Panc1 (cell line): ENCODE data around the gene VWA5B1. TPM values are rescaled to one million over a fixed set of nuclear protein-coding genes. Genes with fewer than 3 reads are reported as not detected.

ENCODE experiments used
- ATAC-seq: fragments of 200-7000 bp; cut with Tn5 transposase; 2 replicates; pipeline ENCODE4 v1.9.1; 2020; ENCODE audit warnings: mild to moderate bottlenecking, moderate library complexity
- BruUV-seq: library from RNA; stranded (reverse); fragments of 400-500 nt; replicated peaks from 2 replicates; lab custom pipeline; 2021; lab: Mats Ljungman, UMichigan
- CTCF ChIA-PET: fragments of 300-600 bp; sonication (Branson Sonifier 250); formaldehyde crosslinking; loops from one replicate; lab custom pipeline; 2022; ENCODE audit warnings: antibody characterized with exemption; lab: Charles Lee
- POLR2A ChIA-PET: fragments of 300-600 bp; sonication (Branson Sonifier 250); formaldehyde crosslinking; loops from one replicate; lab custom pipeline; 2022; ENCODE audit warnings: antibody characterized with exemption; lab: Charles Lee
- DNase-seq: peaks from one replicate; pipeline ENCODE4 v3.0.0-alpha.2; 2010; ENCODE audit warnings: low read depth, low spot score
- H3K27ac ChIP-seq: 2 replicates; pipeline ENCODE4 v1.5.1; 2011; ENCODE audit warnings: mild to moderate bottlenecking, low read length, inconsistent platforms
- H3K27me3 ChIP-seq: fragments of 200-500 bp; sonication (Bioruptor generic); 2 replicates; pipeline ENCODE4 v1.6.0; 2014; ENCODE audit warnings: low read length, inconsistent platforms; ENCODE audit not compliant: control insufficient read depth, insufficient read depth
- H3K36me3 ChIP-seq: fragments of 200-500 bp; sonication (Bioruptor generic); 2 replicates; pipeline ENCODE4 v1.5.1; 2014; ENCODE audit warnings: inconsistent platforms, mild to moderate bottlenecking, low read length, moderate library complexity; ENCODE audit not compliant: control insufficient read depth, insufficient read depth
- H3K4me1 ChIP-seq: 2 replicates; pipeline ENCODE4 v1.5.1; 2011; ENCODE audit warnings: inconsistent platforms, mild to moderate bottlenecking, low read length, moderate library complexity; ENCODE audit not compliant: control insufficient read depth, insufficient read depth
- H3K4me3 ChIP-seq, 2 experiments: 2 replicates each; pipeline ENCODE4 v1.5.1; 2011 to 2012; ENCODE audit warnings: low read depth in 2 of 2, low read length in 2 of 2, mild to moderate bottlenecking in 2 of 2, inconsistent platforms in 1 of 2, moderate library complexity in 1 of 2
- H3K9me3 ChIP-seq: fragments of 200-500 bp; sonication (Bioruptor generic); 2 replicates; pipeline ENCODE4 v1.5.1; 2014; ENCODE audit warnings: low read depth, mild to moderate bottlenecking, inconsistent platforms, low read length, moderate library complexity; ENCODE audit not compliant: control insufficient read depth, insufficient read depth
- CTCF ChIP-seq: fragments of 450-650 bp; IDR thresholded peaks from 2 replicates; pipeline ENCODE4 v1.5.1; 2017; ENCODE audit warnings: mild to moderate bottlenecking
- POLR2AphosphoS5 ChIP-seq: IDR thresholded peaks from 2 replicates; pipeline ENCODE4 v1.6.1; 2012; ENCODE audit warnings: mild to moderate bottlenecking, low read depth, low read length, moderate library complexity
- REST ChIP-seq, 2 experiments: IDR thresholded peaks; 2 replicates each; pipeline ENCODE4 v1.6.1; 2011 to 2012; ENCODE audit warnings: low read depth in 2 of 2, control low read depth in 1 of 2, low read length in 1 of 2, mild to moderate bottlenecking in 1 of 2, moderate library complexity in 1 of 2; ENCODE audit not compliant: insufficient read depth in 1 of 2
- SIN3A ChIP-seq: IDR thresholded peaks from 2 replicates; pipeline ENCODE4 v1.6.1; 2012; ENCODE audit warnings: low read depth, mild to moderate bottlenecking, low read length, moderate library complexity, borderline replicate concordance; ENCODE audit not compliant: insufficient read depth
- TCF7L2 ChIP-seq: IDR thresholded peaks from 2 replicates; pipeline ENCODE4 v1.6.1; 2011; ENCODE audit warnings: mild to moderate bottlenecking, low read depth, low read length, inconsistent platforms
- in situ Hi-C: cut with HindIII; loops from 2 replicates; pipeline ENCODE4 v1.10.0; 2016; ENCODE audit warnings: low sequenced_read_pairs, low pct_unique_long_range_greater_than_20kb
- intact Hi-C: fragments of 100-400 bp; cut with micrococcal nuclease; formaldehyde crosslinking; loops from one replicate; pipeline ENCODE4 v1.10.0; 2022; ENCODE audit not compliant: unreplicated experiment
- total RNA-seq: library from RNA; stranded (reverse); gene quantifications from one replicate; pipeline ENCODE4 v1.2.1, GENCODE V29; 2021; ENCODE audit not compliant: unreplicated experiment

Gene VWA5B1
- total RNA-seq, 1 experiment from 2014 or later: not detected

GRCh38 chr1:20312818-20313217 lies 22.1 kb downstream of the VWA5B1 start:
- BruUV-seq: no TSS peak
- H3K4me1 ChIP-seq: no peaks in the 10 kb centered on the region
- no peak for ATAC-seq
- in situ Hi-C loops (no loop called here), intact Hi-C loops (no loop called here)
- no peaks in the 10 kb centered on the region for H3K36me3 ChIP-seq
- no peaks in the 10 kb centered on the region for H3K9me3 ChIP-seq
- no peaks in the 10 kb centered on the region for H3K27me3 ChIP-seq
- no peak for DNase-seq
- H3K4me3 ChIP-seq: no peak overlapping the region
- no peak overlapping the region for H3K27ac ChIP-seq
- no peak for TF ChIP-seq REST (IDR thresholded peaks at IDR 0.05; ENCODE audit: insufficient read depth in 1 of 2, low read depth in 2 of 2, low read length in 1 of 2)
- no peak for TF ChIP-seq POLR2AphosphoS5
- no peak for TF ChIP-seq CTCF
- no peak for TF ChIP-seq TCF7L2
- no peak for TF ChIP-seq SIN3A
- ChIA-PET CTCF (no interaction called here), POLR2A (no interaction called here)

GRCh38 chr1:20317471-20317870 lies 26.8 kb downstream of the VWA5B1 start:
- in situ Hi-C loops (no loop called here), intact Hi-C loops (no loop called here)
- Histone ChIP-seq H3K36me3 (no peaks in the 10 kb centered on the region), H3K27me3 (peaks cover 8% of the 10 kb centered on the region), H3K27ac (no peak overlapping the region), H3K4me3 (no peak overlapping the region), H3K4me1 (no peaks in the 10 kb centered on the region), H3K9me3 (no peaks in the 10 kb centered on the region)
- DNase-seq (no peak), ATAC-seq (no peak)
- TF ChIP-seq TCF7L2: no peak
- ChIA-PET POLR2A (no interaction called here), CTCF (no interaction called here)
- no TSS peak for BruUV-seq

GRCh38 chr1:20318521-20318920 lies 27.8 kb downstream of the VWA5B1 start:
- DNase-seq (no peak), ATAC-seq (no peak)
- intact Hi-C loops: no loop called here
- no TSS peak for BruUV-seq
- POLR2A ChIA-PET: no interaction called here
- Histone ChIP-seq H3K4me1 (no peaks in the 10 kb centered on the region), H3K36me3 (no peaks in the 10 kb centered on the region), H3K4me3 (no peak overlapping the region), H3K9me3 (no peaks in the 10 kb centered on the region), H3K27me3 (peaks cover 8% of the 10 kb centered on the region), H3K27ac (no peak overlapping the region)
- CTCF ChIA-PET: no interaction called here
- in situ Hi-C loops: no loop called here
- no peak for TF ChIP-seq TCF7L2
- TF ChIP-seq CTCF: no peak
- TF ChIP-seq POLR2AphosphoS5: no peak
- TF ChIP-seq REST (IDR thresholded peaks at IDR 0.05; ENCODE audit: insufficient read depth in 1 of 2, low read depth in 2 of 2, low read length in 1 of 2): no peak
- no peak for TF ChIP-seq SIN3A
